Ishikawa (cell line): ENCODE data around the gene LRRC19.

ENCODE experiments used
- CEBPB ChIP-seq: IDR thresholded peaks from 2 replicates; pipeline ENCODE4 v1.6.1; 2012
- CREB1 ChIP-seq: IDR thresholded peaks from 2 replicates; pipeline ENCODE4 v1.6.1; 2012; ENCODE audit warnings: low read depth
- EGR1 ChIP-seq: IDR thresholded peaks from 2 replicates; pipeline ENCODE4 v1.6.1; 2012
- EP300 ChIP-seq: IDR thresholded peaks from 2 replicates; pipeline ENCODE4 v1.6.1; 2012; ENCODE audit warnings: borderline replicate concordance
- FOXM1 ChIP-seq: IDR thresholded peaks from 2 replicates; pipeline ENCODE4 v1.6.1; 2012; ENCODE audit warnings: low read depth, borderline replicate concordance
- NFIC ChIP-seq: IDR thresholded peaks from 2 replicates; pipeline ENCODE4 v1.6.1; 2012
- TAF1 ChIP-seq: IDR thresholded peaks from 2 replicates; pipeline ENCODE4 v1.6.1; 2012; ENCODE audit warnings: low read depth, mild to moderate bottlenecking
- TCF12 ChIP-seq: IDR thresholded peaks from 2 replicates; pipeline ENCODE4 v1.6.1; 2012; ENCODE audit warnings: low read depth
- TEAD4 ChIP-seq: IDR thresholded peaks from 2 replicates; pipeline ENCODE4 v1.6.1; 2012
- YY1 ChIP-seq: IDR thresholded peaks from 2 replicates; pipeline ENCODE4 v1.6.1; 2012; ENCODE audit warnings: low read depth
- ZBTB7A ChIP-seq: IDR thresholded peaks from 2 replicates; pipeline ENCODE4 v1.6.1; 2012; ENCODE audit warnings: low read depth
- TF ChIP-seq, protein P1 (sequence below): IDR thresholded peaks from 2 replicates; pipeline ENCODE4 v1.6.1; 2012
- TF ChIP-seq, protein P2 (sequence below): IDR thresholded peaks from 2 replicates; pipeline ENCODE4 v1.6.1; 2012
- TF ChIP-seq, protein P3 (sequence below): IDR thresholded peaks from 2 replicates; pipeline ENCODE4 v1.6.1; 2012; ENCODE audit warnings: low read depth, mild to moderate bottlenecking

LRRC19 gene

DNA sequence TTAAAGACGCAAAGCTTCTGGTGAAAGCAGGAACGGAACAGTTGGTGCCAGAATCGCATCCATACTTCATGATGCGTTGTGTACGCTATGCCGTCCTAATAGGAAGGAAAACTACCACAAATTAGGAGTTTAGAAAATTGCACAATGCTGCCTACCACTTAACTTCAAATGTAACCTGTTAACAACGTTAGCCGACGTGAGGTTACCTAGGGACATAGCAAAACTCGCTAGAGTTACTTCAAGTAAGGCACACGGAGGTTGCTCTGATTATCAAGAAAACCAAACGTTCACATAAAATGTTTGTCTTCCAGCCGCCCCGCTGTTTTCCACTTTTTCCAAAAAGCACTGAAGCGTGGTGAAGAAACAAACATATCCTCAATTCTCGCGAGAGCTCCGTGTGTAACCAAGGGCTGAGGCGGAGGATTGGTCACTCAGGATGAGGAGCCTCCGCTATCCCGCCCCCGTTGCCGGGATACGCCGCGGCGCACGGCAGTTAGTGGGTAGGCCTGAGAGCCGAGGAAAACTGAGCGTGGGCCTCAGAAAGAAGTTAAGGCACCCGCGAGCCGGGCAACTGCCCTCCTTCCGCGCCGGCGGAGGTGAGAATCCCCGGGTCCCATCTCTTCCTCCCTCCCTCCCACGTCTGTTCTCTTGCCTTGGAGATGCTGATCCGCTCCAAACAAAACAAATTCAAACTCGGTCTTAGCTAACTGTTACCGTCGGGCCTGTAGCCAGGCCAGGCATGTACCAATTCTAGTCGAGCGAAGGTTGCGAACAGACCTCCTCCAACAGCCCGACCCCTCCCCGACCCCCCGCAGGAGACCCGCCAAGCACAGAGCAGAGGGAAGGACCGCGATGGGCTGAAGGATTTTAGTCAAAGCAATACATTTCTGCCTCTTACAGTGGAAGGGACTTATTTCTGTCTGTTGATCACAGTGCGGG is 49.3 kb downstream of the LRRC19 start, which contains the start of gene IFT74:
Gene IFT74 (plus strand): TSS at position 492 of the 939 bp plus-strand sequence. CDS start 5,556 bp downstream, outside the sequence.
- no peak for TF ChIP-seq CREB1
- TF ChIP-seq YY1: 0 out of 2 replicates have a peak, but pooled peaks have one; percentile 13
- peak; percentile 88 for TF ChIP-seq CEBPB
- peak; percentile 32; the same call in 1 of the 2 replicates for TF ChIP-seq EGR1
- peak; percentile 26; the same call in 1 of the 2 replicates for TF ChIP-seq TCF12
- TF ChIP-seq, protein P1, sequence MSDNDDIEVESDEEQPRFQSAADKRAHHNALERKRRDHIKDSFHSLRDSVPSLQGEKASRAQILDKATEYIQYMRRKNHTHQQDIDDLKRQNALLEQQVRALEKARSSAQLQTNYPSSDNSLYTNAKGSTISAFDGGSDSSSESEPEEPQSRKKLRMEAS: peak; percentile 23; the same call in 1 of the 2 replicates
- TF ChIP-seq, protein P2, sequence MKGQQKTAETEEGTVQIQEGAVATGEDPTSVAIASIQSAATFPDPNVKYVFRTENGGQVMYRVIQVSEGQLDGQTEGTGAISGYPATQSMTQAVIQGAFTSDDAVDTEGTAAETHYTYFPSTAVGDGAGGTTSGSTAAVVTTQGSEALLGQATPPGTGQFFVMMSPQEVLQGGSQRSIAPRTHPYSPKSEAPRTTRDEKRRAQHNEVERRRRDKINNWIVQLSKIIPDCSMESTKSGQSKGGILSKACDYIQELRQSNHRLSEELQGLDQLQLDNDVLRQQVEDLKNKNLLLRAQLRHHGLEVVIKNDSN: no peak
- peak; percentile 60; the same call in 1 of the 2 replicates for TF ChIP-seq TAF1

DNA sequence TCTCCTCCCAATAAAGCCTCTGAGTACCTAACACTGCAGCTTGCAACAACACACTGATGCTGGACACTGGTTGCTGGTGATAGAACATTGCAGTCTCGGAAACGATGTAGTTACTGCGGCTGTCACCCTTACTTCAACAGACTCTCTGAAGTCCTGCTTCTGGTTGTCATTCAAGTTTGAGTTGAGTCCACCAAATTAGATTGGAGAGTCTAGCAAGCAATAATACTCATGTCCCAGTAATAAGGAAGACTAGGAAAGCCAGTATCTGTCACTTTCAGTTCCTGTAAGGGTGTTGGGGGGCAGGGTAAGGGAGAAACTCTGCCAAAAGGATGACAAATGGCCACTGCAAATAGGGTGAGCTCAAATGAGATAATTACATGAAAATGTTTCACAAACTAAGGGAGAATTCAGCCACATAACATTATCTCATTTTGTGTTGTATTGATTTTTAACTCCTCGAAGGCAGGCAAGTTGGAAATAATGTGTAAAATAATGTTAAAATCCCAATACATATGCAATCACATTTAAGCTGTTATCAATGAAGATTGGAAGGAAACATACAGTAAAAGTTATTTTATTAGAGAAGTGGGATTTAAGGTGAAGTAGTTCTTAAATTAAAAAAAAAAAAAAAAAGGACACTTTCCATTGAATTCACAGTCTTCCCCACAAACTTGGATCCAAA is 50.1 kb downstream of the LRRC19 start:
- no peak for TF ChIP-seq TCF12
- TF ChIP-seq, protein P2: no peak
- no peak for TF ChIP-seq EP300
- no peak for TF ChIP-seq NFIC
- TF ChIP-seq EGR1: no peak
- TF ChIP-seq CREB1: no peak
- TF ChIP-seq, protein P3, sequence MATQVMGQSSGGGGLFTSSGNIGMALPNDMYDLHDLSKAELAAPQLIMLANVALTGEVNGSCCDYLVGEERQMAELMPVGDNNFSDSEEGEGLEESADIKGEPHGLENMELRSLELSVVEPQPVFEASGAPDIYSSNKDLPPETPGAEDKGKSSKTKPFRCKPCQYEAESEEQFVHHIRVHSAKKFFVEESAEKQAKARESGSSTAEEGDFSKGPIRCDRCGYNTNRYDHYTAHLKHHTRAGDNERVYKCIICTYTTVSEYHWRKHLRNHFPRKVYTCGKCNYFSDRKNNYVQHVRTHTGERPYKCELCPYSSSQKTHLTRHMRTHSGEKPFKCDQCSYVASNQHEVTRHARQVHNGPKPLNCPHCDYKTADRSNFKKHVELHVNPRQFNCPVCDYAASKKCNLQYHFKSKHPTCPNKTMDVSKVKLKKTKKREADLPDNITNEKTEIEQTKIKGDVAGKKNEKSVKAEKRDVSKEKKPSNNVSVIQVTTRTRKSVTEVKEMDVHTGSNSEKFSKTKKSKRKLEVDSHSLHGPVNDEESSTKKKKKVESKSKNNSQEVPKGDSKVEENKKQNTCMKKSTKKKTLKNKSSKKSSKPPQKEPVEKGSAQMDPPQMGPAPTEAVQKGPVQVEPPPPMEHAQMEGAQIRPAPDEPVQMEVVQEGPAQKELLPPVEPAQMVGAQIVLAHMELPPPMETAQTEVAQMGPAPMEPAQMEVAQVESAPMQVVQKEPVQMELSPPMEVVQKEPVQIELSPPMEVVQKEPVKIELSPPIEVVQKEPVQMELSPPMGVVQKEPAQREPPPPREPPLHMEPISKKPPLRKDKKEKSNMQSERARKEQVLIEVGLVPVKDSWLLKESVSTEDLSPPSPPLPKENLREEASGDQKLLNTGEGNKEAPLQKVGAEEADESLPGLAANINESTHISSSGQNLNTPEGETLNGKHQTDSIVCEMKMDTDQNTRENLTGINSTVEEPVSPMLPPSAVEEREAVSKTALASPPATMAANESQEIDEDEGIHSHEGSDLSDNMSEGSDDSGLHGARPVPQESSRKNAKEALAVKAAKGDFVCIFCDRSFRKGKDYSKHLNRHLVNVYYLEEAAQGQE: no peak
- no peak for TF ChIP-seq TEAD4
- TF ChIP-seq CEBPB: no peak
- no peak for TF ChIP-seq YY1
- TF ChIP-seq, protein P1: no peak
- no peak for TF ChIP-seq ZBTB7A

DNA sequence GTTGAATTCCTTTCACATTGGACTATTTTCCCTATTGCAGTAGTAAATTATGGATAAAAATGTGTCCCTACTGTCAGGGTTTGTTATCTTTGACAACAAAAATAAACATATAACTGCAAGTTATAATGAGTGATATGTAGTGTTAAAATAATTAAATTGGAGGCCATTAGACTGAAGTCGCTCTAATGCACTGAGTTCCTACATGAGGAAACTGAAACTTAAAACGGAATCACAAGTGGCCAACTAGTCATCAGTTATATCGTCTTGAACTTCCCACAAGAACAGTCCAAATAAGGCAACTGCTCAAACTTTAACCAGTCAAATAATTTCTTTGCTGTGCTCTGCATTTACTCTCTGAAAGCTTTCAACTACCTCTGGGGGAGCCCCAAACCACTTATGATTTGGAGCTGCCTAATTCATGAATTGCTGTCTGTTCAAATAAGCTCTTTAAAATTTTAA is 51.4 kb downstream of the LRRC19 start:
- no peak for TF ChIP-seq NFIC
- TF ChIP-seq EGR1: no peak
- TF ChIP-seq, protein P2: no peak
- TF ChIP-seq TCF12: no peak
- no peak for TF ChIP-seq TAF1
- no peak for TF ChIP-seq CEBPB
- TF ChIP-seq, protein P3: no peak
- no peak for TF ChIP-seq ZBTB7A

DNA sequence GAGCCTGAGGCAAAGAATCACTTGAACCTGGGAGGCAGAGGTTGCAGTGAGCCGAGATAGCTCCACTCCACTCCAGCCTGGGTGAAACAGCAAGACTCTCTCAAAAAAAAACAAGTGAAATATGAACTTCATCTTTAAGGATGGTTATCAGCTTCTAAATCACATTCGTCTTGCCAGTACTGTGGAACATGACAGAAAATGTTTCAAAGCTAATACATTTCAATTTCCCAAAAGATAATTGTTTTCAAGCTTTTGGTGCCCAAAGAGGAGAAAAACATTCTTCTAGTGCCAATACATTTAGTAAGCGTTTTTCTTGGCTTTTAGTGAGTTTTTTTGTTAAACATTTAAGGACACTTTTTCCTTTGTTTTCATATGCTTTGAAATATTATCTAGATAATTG is 53.7 kb downstream of the LRRC19 start:
- TF ChIP-seq ZBTB7A (no peak), CREB1 (no peak), YY1 (no peak), CEBPB (no peak), FOXM1 (no peak), TCF12 (no peak)
- TF ChIP-seq, protein P1: no peak

DNA sequence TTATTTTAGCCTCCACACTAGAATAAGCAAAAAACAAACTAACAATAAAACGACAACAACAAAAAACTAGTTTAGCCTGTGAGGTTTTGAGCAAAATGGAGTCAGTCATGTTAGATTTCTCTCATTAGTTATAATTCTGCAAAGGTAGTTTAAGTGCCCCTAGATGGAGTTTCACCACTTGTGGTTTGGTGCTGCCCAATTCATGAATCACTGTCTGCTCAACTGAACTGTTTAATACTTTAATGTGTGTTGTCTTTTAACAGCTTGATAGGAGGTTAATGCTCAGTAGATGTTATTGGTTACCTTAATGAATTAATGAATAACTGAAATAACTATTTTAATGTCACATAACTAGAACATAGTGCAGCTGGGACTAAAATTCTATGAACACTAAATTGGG is 55.0 kb downstream of the LRRC19 start:
- TF ChIP-seq EP300: no peak
- no peak for TF ChIP-seq ZBTB7A
- no peak for TF ChIP-seq YY1
- TF ChIP-seq TEAD4: no peak
